ENCODE results near the gene CFAP100. TPM values are rescaled to one million over a fixed set of nuclear protein-coding genes. Genes with fewer than 3 reads are reported as not detected.

Gene CFAP100
- total RNA-seq, 1 experiment from 2014 or later: not detected

DNA sequence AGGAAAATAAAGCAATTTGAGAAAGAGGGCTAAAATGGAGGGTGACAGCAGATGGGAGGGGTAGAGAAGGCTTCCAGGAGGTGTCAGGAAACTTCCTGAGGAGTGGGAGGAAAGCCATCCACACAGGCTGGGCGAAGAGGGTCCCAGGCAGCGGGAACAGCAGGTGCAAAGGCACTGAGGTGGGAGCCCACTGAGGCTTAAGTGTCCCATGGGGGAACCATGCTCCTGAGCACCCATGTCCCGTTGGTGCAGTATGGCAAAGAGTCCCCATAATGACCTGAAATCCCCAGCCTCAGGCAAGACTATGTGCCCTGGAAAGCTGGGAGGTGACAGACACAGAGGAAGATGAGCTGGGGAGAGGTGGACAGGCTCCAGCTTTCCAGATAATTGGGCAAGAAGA lies 30.0 kb downstream of the CFAP100 start:
- no peak for DNase-seq (ENCODE audit: low read depth, low spot score)
- in situ Hi-C loops (cut with HindIII; ENCODE audit: low pct_unique_long_range_greater_than_20kb, low sequenced_read_pairs): no loop called here

DNA sequence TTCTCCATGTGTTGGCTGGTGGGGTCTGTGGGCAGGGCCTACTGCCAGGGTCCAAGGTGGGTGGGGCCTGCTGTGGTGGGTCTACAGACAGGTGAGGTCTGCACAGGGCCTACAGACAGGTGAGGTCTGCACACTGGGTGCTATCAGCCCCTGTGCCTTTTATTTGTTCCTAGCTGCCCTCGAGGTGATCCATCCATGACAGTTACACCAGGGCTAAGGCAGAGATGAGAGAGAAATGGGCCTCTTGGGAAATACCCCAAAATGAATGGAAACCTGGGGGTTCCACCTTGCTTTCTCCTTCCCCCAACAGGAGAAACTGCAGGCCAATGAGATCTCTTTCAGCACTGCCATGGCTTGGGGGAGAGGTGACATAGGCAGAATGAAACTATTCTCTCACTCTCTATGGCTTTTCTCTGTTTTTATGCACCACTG lies 36.4 kb downstream of the CFAP100 start:
- in situ Hi-C loops (cut with HindIII; ENCODE audit: low pct_unique_long_range_greater_than_20kb, low sequenced_read_pairs): no loop called here
- DNase-seq (ENCODE audit: low read depth, low spot score): no peak

DNA sequence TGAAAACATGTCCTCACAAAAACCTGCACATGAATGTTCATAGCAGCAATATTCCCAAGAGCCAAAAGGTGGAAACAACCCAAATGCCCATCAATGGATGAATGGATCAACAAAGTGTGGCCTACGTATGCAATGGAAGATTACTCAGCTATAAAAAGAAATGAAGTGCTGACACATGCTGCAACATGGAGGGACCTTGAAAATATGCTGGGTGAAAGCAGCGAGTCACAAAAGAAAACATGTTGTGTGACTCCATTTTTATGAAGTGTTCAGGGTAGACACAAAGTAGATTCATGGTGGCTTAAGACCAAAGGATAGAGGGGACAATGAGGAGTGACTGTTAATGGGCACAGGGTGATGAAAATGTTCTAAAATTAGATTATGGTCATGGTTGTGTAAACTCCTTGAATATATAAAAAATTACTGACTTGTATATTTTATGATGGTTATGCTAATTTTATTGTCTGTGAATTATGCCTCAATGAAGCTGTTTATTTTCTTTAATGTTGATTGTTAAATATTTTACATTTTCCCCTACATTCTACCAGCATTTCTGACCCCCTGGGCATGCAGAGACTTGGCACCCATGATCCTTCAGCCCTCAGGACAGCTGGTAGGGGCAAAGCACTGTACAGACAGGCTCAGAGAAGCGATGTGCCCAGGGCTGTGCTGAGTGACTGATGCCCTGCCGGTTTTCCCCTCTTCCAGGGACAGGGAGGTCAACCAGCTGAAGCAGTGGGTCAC lies 37.8 kb downstream of the CFAP100 start:
- no peak for DNase-seq (ENCODE audit: low read depth, low spot score)
- in situ Hi-C loops (cut with HindIII; ENCODE audit: low pct_unique_long_range_greater_than_20kb, low sequenced_read_pairs): no loop called here

DNA sequence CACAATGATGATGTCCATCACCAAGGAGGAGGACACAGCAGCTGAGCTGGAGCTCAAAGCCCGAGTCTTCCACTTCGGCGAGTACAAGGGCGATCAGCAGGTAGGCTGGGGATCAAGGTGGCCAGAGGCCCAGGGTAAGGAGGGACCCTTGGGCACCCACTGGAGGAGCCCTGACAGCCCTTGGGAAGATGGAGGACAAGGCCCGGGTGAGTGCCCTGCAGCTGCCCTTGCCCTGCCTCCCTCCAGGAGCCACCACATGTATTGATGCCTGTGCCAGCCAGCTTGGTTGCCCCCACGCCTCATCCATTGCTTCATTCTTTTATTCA lies 38.4 kb downstream of the CFAP100 start:
- in situ Hi-C loops (cut with HindIII; ENCODE audit: low pct_unique_long_range_greater_than_20kb, low sequenced_read_pairs): no loop called here
- DNase-seq (ENCODE audit: low read depth, low spot score): no peak

DNA sequence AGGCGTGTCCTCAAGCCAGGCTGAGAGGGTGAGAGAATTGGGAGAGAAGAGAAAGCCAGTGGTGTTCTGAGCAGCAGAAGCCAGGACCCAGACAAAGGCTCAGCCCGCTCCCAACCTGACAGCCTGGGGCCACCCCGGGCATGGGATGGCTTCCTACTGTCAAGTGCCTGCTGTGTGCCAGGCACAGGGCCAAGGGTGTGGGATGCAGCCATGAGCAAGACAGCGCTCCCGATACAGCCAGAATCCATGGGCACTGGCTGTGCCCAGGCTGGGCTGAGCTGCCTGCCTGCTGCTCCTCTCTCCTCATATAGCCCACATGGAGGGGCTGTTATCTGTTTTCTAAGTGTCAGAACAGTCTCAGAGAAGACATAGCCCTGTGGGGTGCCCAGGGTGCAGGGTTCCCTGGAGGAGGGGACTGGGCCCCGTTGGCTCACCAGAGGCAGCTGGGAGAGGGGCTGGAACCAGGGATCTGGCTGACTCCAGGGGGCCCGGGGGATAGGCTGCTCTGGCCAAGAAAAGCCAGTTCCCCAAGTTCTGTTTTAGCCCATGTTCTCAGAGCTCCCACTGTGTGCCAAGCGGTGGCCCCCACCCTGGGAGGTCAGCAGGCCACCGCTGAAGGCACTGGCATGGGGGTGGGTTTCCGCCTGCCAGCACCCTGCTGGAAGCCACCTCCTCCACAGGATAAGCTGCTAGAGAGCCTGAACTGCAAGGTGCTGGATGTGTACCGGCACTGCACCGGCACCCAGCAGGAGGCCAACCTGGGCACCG lies 39.0 kb downstream of the CFAP100 start:
- in situ Hi-C loops (cut with HindIII; ENCODE audit: low pct_unique_long_range_greater_than_20kb, low sequenced_read_pairs): no loop called here
- DNase-seq (ENCODE audit: low read depth, low spot score): no peak

DNA sequence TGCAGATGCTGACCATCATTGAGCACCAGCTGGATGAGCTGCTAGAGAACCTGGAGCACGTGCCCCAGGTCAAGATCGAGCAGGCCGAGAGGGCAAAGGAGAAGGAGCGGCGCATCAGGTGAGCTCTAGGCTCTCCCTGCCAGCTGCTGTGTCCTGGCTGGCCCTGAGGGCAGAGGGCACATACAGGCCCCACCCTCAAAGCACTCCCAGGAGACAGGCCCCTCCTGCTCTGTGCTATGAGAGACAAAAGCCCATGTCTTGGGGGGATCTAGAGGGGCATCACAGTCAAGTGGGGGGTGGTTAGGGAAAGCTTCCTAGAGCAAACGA lies 39.5 kb downstream of the CFAP100 start:
- DNase-seq (ENCODE audit: low read depth, low spot score): no peak
- in situ Hi-C loops (cut with HindIII; ENCODE audit: low pct_unique_long_range_greater_than_20kb, low sequenced_read_pairs): no loop called here

DNA sequence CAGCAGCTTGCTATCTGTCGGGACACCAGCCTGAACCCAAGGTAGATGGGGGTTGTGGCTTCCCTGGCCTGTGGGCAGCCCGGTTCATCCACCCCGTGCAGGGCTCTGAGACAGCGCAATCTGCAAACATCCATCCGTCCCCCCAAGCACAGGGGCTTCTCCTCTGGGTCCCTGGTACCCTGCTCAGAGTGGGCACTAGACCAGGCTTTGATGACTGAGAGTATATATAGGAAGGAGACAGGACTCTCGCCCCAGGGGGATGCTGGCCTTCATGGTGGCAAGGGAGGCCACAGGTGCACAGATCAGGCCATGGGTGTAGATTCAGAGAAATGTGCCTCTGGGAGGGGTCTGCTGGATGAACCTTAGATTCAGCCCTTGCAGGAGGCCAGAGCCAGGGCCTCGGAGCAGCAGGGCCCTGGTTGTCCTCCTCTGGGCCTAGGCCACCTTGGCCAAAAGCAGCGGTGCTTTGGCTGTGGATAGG lies 40.3 kb downstream of the CFAP100 start:
- in situ Hi-C loops (cut with HindIII; ENCODE audit: low pct_unique_long_range_greater_than_20kb, low sequenced_read_pairs): no loop called here
- no peak for DNase-seq (ENCODE audit: low read depth, low spot score)

DNA sequence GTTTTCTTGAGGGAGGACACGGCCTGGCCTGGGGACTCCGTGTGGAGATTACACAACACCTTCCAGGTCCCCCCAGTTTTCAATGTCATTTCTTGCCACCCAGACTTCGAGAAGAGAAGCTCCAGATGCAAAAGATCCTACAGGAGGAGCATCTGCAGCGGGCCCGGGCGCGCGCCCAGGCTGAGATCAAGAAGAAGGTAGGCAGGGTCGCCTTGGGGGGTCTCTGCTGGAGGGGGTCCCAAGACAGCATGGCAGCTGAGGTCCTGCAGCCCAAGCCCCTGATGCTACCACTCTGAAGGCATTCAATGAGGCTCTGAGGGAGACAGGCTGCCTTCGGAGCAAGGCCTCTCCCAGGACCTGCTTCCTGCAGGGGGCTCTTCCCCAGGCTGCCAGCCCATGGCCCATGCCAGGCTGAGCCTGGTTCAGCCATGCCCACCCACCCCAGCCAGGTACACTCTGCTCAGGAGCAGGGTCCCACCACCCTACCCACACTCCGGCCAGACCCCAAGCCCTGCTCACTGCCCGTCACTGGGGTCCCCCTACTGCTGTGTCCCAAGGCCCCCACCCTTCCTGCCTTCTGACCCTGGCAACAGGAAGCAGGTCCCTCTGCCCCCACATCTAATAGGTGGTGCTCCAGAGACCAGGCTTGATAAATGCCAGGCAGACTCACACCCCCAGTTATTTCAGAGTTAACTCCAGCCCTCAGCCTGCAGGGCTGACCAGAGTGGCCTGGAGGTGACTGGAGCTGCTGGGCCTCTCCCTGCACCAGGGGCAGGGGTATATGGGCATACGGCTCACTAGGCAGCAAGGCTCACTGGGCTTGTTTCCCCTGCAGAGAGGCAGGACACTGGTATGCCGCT lies 41.0 kb downstream of the CFAP100 start:
- DNase-seq (ENCODE audit: low read depth, low spot score): no peak
- in situ Hi-C loops (cut with HindIII; ENCODE audit: low pct_unique_long_range_greater_than_20kb, low sequenced_read_pairs): no loop called here

DNA sequence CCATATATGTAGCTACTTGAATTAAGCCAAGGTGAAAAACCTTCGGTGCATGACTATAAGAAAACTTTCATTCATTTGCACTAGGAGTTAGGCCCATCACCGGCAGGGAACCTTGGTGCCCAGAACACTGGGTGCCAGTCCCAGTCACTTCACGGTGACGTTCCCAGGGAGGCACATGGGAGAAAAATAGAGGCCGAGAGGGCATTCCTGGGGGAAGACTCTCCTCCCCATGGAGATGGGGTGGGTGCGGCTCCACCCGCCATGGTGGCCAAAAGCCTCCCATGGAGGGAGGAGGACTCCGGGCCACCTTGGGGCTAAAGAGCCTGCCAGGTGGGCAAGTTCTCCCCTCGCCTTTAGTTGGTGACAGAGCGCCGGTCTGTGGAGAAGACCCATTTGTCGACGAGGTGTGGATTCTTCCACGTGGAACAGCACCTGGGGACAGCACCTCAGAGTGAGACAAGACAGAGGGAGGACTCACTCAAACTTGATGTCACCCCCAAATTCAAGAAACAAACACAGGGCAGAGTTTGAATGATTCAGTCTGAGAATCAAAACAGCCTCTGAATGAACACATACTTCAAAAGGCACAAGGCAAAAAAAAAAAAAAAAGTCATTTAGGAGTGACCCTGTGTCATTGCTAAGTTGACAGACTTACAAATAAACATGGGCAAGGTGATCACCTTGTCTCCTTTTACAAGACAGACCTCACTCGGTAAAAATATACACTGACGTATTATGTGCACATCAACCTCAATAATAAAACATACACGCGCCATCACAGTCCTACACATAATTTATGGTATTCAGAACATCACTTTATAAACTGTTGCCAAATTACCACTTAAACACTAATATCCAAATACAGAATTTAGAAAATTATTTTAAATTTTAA lies 42.4 kb downstream of the CFAP100 start:
- no peak for DNase-seq (ENCODE audit: low read depth, low spot score)
- in situ Hi-C loops (cut with HindIII; ENCODE audit: low pct_unique_long_range_greater_than_20kb, low sequenced_read_pairs): no loop called here

DNA sequence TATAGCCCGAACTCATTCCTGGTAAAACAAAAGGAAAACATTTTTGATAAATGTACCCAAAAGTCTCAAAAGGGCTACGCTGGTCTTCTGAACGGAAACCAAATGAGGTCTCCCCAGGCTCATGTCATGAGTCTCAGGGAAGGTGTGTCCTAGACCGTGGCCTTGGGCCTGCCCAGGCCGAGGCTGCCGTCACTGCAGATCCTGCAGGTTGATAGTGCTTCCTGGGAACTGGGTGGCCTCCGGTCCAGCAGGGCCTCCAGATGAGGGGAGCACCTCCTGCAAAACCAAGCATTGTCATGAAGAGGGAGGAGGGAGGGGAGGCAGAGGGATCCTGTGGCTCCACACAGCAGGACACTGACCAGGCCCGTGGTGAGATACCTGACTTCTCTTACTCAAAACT lies 43.5 kb downstream of the CFAP100 start:
- DNase-seq (ENCODE audit: low read depth, low spot score): no peak
- in situ Hi-C loops (cut with HindIII; ENCODE audit: low pct_unique_long_range_greater_than_20kb, low sequenced_read_pairs): no loop called here

DNA sequence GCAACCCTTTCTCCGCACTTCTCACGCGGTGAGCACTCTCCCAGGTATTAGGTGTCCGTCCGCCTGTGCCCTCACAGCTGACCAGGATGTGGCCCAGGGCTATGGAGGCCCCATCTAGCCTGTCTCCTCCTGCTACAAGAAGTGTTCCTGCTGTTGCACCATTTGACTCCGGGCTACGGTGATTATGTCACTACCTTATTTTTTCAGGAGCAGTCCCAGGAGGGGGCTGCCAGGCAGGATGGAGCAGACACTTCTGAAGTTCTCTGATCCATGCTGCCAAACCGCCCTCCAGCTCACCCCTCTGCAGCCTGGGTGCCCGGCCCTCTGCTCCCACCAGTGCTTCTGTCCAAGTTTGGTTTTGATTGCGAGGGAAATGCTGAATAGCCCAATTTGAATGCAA lies 44.0 kb downstream of the CFAP100 start:
- in situ Hi-C loops (cut with HindIII; ENCODE audit: low pct_unique_long_range_greater_than_20kb, low sequenced_read_pairs): no loop called here
- no peak for DNase-seq (ENCODE audit: low read depth, low spot score)

DNA sequence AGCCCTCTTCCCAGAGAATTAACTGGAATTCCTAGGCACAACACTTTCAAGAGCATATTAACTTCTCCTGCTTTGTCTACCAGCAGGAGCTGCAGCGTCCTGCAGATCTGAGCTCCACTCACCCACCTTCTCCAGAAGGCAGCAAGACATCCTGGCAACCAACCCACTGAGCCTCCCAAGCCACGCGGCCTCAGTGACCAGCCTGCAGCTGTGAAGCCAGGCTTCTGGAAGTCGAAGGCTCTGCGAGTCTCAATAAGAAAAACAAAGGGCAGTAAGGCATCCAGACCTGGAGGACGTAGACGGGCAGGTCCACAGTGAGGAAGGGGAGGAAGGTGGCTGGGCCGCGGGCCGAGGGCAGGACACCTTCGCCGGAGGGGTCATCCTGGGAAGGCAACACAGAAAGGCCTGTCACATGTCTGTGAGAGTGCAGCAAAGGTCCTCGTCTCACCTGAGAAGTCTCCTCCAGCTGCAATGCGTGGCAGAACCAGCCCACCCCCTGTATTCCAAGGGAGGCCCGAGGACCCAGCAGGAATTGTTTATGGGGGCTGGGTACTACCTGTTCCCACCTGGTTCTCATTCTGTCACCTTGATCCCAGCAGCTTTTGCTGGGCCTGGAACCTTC lies 44.7 kb downstream of the CFAP100 start:
- no peak for DNase-seq (ENCODE audit: low read depth, low spot score)
- in situ Hi-C loops (cut with HindIII; ENCODE audit: low pct_unique_long_range_greater_than_20kb, low sequenced_read_pairs): no loop called here

DNA sequence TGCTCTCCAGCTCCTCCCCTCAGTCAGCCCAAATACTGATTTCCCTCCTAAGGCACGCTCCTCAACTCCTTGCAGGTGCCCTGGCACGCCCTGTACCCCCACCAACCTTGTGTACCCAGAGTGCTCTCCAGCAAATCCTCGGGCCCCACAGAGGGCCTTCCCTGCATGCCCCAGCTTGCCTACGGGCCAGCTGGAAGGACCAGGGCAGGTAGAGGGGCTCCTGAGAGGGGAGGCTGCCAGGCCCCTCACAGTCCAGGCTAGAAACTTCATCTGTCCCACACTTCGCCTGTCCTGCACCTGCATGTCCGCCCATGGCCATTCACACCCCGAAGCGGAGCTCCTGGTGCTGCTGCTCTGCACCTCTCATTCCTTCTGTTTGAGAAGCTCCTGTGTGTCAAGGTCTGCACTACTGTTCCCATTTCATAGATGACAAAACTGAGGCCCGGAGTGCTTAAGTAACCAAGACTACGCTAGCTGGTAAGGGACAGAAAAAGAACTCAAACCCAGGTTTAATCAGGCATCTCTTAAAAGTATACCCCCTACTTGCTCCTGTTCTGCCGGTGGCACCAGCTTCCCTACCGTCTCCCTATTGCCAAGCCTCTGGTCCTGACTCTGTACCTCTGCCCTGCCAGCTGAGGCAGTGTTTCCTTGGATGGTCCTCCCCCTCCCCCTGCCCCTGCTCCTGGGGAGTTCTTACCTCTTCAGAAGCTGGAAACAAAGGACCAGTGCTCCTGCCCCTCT lies 45.4 kb downstream of the CFAP100 start:
- in situ Hi-C loops (cut with HindIII; ENCODE audit: low pct_unique_long_range_greater_than_20kb, low sequenced_read_pairs): no loop called here

DNA sequence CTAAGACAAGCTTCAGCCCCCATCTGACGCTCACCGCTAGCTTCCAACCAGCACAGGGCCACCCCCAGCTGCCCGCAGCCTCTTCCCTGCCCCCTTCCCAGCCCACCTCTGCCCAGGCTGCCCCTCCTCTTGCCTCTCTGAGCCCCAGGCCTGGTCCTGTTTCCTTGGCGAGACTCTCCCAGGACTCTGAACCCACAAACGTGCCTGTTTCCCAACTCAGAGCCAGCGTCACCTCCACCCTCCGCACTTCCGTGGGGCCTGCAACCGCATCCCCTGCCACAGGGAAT lies 45.9 kb downstream of the CFAP100 start:
- no peak for DNase-seq (ENCODE audit: low read depth, low spot score)
- in situ Hi-C loops (cut with HindIII; ENCODE audit: low pct_unique_long_range_greater_than_20kb, low sequenced_read_pairs): no loop called here

More for the DNA sequence above, 45.4 kb downstream of the CFAP100 start:
- no peak for DNase-seq (ENCODE audit: low read depth, low spot score)

DNA sequence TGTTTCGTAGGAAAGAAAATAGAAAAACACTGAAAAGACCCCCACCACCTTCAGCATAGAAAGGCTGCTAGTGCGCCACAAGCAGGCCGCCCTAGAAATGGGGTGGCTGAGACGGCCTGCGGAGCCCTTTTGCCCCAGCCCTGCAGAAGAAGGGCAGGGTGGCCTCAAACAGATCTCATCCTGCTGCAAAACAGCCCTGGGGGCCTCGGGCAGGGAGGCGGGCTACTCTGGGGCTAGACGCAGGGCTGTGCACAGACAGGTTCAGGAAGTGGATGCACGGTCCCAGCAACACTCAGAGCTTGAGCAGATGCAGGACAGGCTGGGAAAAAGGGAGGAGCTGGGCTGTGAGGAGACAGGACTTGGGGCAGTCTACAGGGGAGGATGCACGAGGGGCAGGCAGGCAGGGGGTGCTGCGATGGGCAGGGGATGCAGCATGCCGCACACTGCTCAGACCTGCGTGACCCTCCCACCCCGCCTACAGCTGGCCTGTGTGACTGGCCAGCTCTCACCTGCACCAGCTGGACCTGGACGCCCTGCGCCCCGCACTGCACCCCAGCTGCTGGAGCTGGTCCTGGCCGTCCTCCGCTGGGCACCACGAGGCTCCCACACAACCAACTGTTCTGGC lies 46.7 kb downstream of the CFAP100 start:
- in situ Hi-C loops (cut with HindIII; ENCODE audit: low pct_unique_long_range_greater_than_20kb, low sequenced_read_pairs): no loop called here
- DNase-seq (ENCODE audit: low read depth, low spot score): no peak

DNA sequence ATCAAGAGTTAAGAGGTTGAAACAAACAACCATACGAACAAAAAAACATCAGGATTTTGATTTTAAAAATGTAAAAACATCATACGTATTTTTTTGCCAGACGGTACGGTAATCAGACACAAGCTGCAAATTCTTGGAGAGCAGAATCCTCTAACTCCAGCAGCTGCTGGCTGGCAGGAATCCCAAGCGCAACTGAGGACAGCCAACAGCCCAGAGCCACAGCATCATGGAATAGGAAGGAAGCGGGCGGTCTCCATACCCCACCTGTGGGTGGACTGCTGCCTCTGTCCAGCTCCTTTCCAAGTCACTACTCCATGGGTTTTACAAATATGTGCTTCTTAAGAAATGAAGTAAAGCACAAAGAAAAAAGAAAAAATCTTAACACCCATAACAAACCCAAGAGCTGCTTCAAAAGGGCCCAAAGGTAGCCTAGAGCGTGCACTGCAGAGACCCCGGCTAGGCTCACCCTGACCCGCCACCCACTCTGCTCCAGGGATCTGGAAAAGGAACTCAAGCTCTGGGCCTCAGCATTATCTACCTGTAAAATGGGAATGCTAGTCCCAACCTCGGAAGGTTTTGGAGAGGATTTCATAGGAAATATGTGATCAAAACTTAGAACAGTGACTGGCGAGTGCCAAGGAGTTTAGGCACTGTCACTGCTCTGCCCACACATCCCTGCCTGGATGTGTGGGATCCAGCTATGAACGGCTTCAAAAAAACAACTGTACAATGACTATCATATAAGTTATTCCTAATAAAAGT lies 47.6 kb downstream of the CFAP100 start:
- in situ Hi-C loops (cut with HindIII; ENCODE audit: low pct_unique_long_range_greater_than_20kb, low sequenced_read_pairs): no loop called here
- no peak for DNase-seq (ENCODE audit: low read depth, low spot score)

Measured in SK-MEL-5 (cell line).